GM21528 (cell line): ENCODE results near the gene RACGAP1.

ENCODE experiments used
- ATAC-seq: cut with Tn5 transposase; IDR thresholded peaks from one replicate; pipeline ENCODE4 v1.9.1; 2021; ENCODE audit warnings: mild to moderate bottlenecking, moderate library complexity; ENCODE audit not compliant: unreplicated experiment, low FRiP score

The RACGAP1 gene

DNA sequence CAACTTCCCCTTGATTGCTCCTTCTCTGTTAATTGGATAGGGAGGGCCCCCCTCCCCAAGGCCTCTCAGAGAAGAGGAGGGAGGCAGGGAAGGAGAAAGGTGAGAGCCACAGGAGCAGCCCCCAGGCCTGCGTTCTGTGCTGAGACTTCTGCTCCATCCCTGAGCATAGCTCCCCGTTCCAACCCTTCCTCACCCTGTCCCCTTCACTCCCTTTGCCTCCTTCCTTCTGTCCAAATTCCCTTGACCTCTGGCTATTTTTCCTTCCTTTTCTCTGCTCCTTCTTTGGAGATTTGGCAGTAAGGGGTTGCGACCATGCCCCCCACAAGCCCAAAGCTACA is 31.3 kb upstream of the RACGAP1 start:
- ATAC-seq, result no peak

- ATAC-seq, result no peak
Observed at GRCh38 chr12:50055831-50056638, 30.7 kb upstream of the RACGAP1 start.

DNA sequence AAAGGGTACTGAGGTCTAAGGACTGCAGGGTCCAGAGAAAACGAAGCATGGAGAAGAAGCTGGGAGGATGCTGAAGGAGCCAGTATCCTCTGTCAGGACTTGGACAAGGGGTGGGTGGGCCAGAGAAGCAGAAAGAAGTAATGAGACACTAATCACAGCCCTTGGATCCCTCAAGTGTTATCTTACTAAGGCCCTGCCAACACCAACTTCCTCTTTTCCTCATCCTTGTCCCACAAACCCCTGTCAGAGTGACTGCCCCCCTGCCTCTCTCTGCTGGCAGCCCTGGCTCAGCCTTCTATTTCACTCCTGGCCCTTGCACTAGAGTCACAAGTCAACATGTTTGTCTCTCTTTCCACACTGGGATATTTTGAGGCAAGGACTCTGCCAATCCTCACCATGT is 28.3 kb upstream of the RACGAP1 start:
- no peak for ATAC-seq

DNA sequence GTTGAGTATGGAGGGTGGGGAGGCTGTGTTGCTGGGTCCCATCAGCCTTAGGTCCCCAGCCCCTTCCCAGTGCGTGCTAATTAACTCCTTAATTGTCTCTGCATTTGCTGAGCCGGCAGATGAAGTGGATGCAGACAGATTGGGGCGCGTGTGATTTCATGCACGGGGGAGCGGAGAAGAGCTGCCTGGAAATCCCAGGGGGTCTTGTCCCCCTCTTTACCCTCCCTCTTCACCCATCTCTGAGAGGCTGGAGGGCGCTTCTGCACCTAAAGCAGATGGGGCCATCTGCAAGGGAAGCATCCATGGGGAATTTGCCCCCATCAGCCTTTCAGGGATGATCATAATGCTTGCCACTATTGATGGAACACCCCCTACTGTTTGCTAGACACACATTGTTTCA is 27.7 kb upstream of the RACGAP1 start:
- no peak for ATAC-seq

DNA sequence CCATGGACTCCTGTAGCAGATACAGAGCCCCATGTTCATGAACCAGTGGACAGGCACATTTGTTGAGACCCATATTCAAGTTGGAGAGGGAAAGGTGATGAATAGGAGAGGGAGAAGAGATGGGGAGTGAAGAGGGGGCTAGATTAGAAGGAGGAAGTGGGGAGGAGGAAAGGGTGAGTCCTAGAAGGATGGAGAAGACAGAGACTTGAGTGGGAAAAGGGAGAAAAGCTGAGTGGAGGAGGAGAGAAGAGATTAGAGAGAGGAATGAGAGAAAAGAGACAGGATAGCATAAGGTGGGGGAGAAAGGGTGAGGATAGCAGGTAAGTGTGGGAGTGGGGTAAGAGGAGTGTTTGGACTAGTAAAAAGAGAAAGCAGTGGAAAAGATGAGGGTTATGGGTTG is 27.2 kb upstream of the RACGAP1 start:
- no peak for ATAC-seq

GRCh38 chr12:50051101-50051806 is 26.0 kb upstream of the RACGAP1 start:
- ATAC-seq, result no peak

DNA sequence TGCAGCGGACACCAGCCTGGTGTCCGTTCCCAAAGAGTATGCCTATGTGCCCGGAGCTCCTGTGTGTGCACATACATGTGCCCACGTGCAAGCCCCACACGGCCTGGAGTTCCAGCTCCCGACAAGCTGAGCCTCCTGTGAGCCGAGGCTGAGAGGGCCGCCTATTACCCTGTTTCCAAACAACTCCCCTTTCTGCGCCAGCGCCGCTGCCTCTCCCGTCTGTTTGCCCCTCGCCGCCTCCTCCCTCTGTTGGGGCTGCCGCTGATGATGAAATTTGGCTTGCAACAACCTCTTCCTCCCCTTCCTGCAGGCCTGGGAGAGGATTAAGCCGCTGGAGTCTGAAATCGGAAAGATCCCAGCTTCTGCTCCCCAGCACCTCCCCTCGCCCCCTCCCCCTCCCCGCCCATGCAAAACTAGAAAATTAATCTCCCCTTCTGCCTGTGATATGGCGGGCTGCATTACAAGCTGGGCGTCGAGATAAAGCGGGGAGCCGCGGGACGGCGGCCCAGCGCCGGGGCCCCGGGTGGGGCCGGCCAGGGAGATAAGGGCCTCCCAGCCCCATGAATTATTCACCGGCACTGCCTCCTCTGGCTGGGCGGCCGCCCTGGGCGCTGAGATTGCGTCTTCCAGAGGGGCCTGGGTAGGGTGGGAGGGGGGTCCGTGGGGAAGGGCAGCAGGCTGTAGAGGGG is 25.3 kb upstream of the RACGAP1 start:
- no peak for ATAC-seq

GRCh38 chr12:50050119-50050385 is 24.8 kb upstream of the RACGAP1 start:
- no peak for ATAC-seq

DNA sequence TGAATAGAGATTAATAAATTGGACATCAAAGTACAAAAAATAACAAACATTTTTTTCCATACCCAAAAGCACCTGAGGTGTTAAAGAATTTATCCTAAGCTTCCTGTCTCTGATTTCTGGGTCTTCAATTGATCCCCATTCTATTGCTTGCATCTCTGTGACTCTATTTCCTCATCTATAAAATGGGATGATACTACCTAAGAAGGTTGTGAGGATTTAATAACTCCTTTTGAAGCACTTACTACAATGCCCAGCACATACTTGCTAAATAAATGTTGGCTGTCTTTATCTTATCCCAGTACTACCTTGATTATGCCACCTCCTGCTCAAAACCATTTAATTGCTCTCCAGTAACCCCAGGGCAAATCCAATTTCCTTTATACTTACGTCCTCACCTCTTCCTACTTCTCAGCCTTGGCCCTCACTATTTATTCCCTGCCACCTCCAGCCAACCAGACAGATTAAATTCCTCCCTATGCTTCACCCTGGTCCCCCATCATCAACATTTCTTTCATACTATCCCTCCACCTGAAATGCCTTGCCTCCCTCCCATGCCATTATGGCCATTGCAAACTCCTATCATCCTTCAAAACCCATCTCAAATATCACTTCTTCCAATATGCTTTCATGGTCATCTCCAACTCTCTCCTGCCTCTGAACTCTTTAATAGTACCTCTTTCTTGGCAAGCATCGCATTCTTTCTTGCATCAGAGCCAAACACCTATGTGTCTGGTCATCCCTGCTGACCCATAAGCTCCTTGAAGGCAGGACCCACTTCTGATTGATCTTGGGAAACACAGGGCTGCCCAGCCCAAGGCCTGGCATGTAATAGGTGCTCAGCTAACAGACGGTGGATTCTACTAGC is 24.2 kb upstream of the RACGAP1 start:
- ATAC-seq, result no peak

- ATAC-seq, result no peak
Observed at GRCh38 chr12:50047693-50048250, 22.5 kb upstream of the RACGAP1 start.

- ATAC-seq, result no peak
Observed at GRCh38 chr12:50043854-50044253, 18.6 kb upstream of the RACGAP1 start.

DNA sequence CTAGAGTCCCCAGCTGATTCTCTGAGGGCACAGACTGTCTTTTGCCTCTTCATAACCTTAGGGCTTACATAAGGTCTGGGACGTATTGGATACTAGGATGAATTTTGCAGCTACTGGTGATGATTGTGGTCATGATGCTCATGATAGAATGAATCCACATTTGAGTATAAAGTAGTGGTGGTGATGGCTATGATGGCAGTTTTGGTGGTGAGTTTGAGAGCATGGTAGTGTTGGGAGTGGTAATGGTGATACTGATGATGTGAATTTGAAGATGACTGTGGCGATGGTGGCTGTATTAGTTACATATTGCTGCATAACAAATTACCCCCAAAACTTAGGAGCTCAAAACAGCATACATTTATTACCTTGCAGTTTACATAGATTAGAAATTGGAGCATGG is 18.0 kb upstream of the RACGAP1 start:
- no peak for ATAC-seq

DNA sequence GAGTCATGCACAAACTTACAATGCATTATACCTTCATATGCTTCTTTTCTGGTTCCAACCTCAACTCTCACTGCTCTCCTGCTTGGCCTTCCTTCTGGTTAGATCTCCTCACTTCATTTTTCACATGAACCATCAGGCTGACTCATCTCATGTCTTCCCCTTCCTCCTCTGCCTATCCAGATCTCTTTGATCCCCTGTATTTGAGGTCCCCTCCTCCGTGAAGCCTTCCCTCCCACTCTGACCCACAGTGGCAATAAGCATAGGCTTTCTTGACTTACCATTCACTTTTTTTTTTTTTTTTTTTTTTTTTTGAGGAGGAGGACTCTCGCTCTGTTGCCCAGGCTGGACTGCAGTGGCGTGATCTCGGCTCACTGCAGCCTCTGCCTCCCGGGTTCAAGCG is 17.4 kb upstream of the RACGAP1 start:
- ATAC-seq, result no peak

- ATAC-seq, result no peak
Observed at GRCh38 chr12:50041962-50042361, 16.7 kb upstream of the RACGAP1 start.

DNA sequence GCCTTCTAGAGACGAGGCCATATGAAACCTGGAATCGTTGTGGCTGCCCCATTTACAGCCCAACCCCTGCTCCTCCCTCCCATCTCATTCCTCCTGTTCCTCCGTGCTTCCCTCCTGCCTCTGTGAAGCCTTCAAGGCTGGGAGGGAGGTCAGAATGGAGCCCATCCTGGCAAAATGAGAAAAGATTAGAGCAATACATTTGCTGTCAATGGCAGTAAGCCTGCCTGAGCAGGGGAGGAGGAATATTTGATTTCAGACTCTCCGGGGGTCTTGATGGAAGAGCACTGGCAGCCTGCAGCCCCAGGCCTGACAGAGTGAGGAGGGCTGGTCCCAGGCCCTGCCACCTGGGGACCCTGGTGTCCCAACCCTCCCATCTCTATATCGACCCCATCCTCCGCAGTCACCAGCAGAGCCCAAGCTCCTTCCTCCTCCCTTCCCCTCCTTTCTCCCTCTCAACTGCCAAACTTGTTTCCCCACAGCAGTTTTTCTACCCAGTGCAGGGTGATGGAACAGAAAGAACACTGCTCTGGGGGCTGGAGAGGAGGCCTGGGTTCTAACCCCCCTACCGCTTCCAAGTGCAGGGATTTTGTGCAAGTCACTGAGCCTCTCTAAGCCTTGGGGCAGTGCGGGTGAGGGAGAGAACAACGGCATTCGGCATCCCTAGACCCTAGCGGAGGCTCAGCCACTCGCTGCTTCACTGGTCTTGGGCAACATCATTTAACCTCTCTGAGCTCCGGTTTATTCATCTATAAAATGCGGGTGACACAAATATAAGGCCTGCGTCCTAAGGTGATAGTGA is 16.0 kb upstream of the RACGAP1 start:
- ATAC-seq, result no peak

DNA sequence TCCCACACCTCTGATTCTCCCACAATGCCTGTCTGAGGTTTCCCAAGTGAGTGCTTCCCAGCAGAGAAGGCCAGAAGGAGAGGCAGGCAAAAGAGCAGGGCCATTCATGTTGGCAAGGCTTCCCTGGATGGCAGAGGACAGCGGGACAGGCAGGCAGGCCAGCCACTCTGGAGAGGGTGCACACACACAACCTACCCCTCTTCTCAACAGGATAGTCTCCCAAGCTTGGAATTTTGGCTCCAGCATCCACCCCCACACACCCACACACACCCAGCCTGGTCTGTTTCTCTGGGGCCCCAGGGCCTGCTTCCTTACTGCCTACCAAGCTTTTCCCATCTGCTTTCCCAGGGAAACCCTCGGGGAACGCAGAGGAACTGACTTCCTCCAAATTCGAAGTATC is 15.4 kb upstream of the RACGAP1 start:
- ATAC-seq, result no peak

GRCh38 chr12:50039151-50039835 is 14.0 kb upstream of the RACGAP1 start:
- ATAC-seq, result no peak

DNA sequence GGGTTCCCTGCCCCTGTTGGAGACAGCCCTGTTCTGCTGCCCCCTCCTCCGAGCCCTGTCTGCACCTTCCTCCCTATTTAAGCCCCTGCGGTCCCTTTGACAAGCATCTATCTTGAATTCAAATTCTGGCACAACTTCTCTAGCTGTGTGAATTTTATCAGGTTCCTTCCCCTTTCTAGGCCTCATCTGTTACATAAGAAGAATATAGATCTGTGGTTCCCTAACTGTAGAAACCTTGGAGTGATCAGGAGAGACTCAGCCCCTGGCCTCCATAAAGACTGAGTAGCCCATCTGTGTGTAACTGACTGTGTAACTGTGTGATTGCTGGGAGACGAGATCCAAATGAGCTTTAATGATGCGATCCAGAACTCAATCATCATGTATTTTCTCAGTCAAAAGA is 13.0 kb upstream of the RACGAP1 start:
- ATAC-seq, result no peak

DNA sequence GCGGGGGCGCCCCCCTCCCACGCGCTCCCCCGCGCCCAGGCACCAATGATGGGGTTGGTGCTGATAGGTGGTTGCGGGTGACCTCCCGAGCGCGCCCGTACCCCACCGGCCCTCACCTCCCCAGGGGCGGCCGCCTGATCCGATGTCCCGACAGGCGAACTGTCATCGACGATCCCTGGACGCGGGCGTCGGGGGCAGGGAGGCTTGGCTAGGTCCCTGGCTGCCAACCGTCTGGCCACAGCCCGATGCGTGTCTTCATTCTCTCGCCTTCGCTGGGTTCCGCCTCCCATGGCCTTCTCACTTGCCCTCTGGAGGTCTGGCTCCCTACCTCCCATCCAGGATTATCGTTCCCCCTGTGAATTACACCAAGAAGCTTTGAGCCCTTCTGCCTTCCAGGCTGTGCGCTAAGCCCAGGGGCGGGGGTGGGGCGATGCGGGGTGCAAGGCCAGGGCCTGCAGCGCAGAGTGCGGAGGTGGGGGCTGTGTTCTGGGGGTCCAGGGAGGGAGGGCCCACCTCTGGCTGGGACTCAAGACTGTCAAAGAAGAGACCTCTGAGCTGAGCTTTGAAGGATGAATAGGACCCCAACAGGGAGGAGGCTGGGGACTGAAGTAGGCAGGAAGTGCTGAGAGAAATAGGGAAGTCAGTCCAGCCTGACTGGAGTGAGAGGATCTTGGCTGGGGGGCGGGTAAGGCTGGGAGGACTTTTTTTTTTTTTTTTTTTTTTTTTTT is 7.7 kb upstream of the RACGAP1 start:
- no peak for ATAC-seq
